GOT3 (cell line): ENCODE measurements around the gene LCN15.
"Not testable (repeated sequence)": the region's sequence is repeated elsewhere in the genome, so short reads cannot be mapped to it uniquely, and the experiment has no call there.

ENCODE experiments used
- DNase-seq: peaks from one replicate; lab custom pipeline; 2025; ENCODE audit warnings: mixed read lengths; lab: John Stamatoyannopoulos, UW

Gene LCN15

DNA sequence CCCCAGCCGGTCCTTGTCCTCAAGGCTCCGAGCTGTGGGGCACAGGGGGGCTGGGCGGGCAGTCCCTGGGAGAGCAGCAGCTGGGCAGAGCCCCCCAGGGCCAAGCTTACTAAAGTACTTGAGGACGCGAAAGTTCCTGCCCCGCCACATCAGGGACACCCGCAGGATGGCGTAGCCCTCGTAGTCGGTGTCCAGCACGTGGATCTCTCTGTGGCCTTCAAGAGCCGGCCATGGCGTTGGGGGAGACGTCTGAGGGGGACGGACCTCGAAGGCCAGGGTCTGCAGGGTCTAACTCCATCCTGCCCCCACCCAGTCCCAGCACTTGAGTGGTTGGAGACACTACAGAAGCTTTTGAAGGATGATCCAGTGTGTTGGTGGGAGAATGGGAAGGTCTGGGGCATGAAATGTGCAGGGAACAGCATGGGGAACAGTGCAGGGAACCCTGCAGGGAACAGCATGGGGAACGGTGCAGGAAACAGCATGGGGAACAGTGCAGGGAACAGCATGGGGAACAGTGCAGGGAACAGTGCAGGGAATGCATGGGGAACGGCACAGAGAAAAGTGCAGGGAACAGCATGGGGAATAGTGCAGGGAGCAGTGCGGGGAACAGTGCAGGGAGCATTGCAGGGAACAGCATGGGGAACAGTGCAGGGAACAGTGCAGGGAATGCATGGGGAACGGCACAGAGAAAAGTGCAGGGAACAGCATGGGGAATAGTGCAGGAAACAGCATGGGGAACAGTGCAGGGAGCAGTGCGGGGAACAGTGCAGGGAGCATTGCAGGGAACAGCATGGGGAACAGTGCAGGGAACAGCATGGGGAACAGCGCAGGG lies 8.8 kb downstream of the LCN15 start:
- DNase-seq: not testable (repeated sequence)

DNA sequence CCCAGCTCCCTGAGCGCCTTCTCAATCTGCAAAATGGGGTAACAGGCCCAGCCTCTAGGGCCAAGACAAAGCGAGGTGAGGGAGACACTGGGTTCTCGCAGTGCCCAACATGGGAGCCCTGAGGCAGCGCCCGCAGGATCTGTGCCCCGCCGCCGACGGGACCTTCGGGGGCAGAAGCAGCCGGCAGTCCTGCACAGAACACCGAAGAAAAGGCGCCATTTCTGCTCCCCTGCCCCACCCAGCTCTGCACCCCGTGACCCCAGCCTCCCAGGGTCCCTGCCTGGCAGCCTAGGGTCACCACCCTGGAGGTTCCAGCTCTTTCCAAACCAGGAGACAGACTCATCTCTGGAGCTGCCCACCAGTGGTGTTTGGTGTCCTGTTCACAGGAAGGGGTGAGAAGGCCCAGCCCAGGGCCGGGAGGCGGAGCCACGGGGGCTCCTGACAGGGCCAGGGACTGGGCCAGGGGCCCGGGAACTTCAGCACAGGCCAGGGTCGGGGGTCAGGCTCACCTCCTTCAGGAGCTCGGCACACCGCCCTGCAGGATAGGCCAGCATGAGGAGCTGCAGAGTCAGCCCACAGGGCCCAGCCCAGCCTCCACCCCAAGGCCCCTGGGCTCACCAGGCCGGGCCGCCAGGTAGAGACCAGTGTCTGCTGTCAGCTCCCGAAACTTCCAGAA lies 9.6 kb downstream of the LCN15 start:
- DNase-seq: no peak

DNA sequence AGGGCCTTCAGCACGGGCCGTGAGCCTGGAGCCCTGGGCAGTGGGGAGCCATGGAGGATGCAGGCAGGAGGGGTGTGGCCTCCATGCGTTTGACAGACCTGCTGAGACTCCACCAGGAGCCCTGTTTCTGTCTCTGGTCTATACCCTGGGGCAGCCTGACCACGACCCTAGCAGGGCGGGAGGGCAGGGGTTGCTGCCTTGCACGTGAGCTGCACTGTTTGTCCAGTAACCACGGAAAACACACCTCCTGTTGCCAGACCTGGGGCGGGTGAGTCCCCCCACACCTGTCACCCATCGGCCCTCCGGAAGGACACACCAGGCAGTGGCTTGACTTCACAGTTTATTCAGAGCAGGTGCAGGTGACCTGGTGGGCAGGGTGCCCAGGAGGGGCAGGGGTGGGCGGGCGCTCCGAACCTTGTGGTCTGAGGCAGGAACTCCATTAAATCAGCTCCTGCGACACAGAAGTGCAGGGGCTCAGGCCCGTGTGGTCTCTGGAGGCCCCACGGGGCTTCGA lies 10.2 kb downstream of the LCN15 start:
- DNase-seq: no peak

DNA sequence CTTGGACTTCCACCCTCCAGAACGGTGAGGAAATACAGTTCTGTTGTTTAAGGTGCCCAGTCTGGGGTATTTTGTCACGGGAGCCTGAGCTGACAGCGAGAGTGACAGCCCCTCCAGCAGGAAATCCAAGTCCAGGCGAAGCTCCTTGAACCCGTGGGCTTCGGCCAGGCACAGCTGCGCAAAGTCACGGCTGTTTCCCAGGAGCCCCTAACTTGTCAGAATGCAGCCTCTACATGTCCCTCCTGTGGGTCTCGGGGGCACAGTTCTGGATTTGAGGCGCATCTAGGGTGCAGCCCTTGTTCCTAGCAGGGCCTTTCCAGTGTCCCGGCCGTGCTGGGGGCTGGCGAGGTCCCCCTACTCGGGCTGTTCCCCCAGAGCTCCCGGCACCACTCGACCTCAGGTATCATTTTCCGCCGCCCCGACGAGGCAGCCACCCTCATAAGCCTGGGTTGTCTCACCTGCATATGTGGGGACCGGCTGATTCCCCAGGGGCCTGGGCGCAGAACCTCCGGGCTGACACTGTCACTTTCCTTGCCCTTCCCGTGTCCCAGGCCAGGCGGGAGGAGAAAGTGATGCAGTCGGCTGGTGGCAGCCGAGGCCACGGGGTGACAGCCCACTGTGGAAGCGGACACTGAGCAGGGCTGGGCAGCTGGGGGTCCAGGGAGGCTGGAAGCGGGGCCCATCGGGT lies 10.8 kb downstream of the LCN15 start:
- DNase-seq: no peak

DNA sequence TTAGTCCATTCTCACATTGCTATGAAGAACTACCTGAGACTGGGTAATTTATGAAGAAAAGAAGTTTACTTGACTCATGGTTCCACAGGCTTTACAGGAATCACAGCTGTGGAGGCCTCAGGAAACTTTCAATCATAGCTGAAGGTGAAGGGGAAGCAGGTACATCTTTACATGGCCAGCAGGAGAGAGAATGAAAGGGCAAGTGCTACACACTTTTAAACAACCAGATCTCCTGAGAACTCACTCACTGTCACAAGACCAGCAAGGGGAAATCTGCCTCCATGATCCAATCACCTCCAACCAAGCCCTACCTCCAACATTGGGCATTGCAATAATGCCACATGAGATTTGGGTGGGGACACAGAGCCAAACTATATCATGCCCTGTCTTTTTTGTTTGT lies 12.5 kb downstream of the LCN15 start:
- DNase-seq: no peak

DNA sequence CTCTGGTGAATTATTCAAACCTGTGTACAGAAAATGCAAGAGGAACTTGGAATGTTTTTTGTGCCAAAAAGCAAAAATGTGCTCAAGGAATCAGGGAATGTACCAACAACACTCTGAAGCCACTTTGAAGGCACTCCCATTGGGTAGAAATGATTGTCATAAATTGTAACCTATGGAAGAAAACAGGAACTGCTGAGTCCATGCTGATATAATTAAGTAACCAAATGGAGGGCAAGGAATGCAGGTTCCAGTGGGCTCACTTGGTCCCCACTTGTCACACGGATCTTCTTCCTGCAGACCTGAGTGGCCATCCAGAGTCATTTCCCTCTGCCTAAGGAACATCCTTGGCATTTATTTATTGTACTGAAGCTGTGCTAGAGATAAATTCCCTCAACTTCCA lies 13.1 kb downstream of the LCN15 start:
- DNase-seq: no peak

GRCh38 chr9:136750526-136750925 lies 13.8 kb downstream of the LCN15 start:
- no peak for DNase-seq

DNA sequence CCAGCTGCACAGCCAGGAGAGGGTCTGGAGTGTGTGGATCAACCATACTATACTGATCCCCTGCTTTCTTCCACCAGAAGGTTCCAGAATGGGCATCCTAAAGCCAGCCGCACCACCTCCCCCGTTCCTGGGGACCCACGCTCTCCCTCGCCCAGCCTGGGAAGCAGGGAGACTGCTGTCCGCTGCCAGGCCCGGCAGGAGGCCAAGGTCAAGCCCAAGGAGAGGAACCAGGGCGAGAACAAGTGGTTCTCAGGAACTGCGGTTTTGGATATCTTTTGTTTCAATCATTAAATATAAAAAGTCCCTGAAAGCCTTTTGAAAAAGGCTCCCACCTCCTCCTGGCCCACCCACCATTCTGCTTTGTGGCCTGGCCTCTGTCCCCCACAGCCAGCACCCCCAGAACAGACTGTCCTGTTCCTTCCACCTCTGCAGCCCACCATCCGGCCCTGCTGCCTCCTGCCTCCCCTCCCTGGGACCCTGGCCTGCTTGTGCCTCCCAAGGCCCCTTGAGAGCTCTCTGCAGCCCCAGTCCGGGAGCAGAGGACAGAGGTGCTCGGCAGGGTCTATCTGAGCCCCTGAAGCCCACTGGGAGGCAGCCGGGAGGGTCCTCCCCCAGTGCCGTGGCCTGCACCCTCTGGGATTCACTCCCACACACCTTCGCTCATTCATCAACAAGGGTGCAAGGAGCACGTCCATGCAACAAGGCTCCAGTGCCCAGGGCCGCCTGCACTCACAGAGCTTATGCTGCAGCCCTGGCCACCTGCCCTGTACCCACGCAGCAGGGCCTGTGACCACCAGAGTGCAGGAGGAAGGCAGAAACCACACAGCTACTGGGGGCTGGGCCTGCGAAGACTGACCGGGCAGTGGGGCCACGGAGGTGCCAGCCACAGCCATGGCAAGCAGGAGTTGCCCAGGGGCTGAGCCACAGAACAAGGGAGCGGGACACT lies 15.4 kb downstream of the LCN15 start:
- DNase-seq: no peak

DNA sequence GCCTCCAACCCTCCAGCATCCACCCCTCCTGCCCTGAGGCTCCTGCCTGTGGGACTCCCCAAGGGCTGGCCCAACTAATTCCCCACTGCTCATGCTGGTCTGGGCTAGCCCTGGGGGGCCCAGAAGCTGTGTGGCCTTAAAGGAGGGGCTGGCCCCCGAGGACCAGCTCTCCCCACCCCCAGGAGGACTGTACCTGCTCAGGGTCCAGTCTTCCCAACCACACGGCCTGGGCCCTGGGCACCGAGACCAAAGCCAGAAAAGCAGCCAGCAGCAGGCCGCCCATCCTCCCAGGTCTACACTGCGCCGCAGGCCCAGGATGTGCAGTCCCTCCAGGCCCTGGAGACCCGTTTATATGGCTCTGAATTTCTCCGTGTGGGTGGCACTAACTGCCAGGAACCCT lies 16.1 kb downstream of the LCN15 start, which contains the start of gene LCN6:
Gene LCN6, minus strand, starts transcription at position 325 of the 400 bp plus-strand sequence. Its CDS starts 42 bp downstream, at position 283.
- DNase-seq: no peak

DNA sequence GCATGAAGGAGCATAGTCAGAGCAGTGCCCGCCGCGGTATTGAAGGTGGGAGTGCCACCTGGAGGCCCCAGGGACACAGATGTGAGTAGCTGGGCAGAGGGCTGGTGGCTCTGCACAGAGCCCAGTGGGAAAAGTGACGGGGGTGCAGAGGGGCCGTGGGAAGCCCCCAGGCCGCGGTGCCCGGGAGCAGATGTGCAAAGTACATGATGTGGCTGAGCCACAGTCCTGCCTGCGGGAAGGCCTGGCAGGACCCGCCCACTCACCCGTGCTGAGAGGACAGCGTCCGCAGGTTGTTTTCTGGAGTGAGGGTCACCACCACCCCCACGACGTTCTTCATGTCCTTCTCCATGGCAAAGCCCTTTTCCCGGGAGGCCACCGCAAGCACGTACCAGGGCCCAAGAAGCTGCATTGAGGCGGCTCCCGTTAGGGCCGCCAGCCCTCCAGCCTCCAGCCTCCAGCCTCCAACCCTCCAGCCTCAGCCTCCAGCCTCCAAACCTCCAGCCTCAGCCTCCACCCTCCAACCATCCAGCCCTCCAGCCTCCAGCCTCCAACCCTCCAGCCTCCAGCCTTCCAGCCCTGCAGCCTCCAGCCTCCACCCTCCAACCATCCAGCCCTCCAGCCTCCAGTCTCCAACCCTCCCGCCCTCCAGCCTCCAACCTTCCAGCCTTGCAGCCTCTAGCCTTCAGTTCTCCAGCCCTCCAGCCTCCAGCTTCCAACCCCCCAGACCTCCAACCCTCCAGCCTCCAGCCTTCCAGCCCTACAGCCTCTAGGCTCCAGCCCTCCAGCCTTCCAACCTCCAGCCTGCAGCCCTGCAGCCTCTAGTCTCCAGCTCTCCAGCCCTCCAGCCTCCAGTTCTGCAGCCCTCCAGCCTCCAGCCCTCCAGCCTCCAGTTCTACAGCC lies 16.9 kb downstream of the LCN15 start:
- DNase-seq: no peak

DNA sequence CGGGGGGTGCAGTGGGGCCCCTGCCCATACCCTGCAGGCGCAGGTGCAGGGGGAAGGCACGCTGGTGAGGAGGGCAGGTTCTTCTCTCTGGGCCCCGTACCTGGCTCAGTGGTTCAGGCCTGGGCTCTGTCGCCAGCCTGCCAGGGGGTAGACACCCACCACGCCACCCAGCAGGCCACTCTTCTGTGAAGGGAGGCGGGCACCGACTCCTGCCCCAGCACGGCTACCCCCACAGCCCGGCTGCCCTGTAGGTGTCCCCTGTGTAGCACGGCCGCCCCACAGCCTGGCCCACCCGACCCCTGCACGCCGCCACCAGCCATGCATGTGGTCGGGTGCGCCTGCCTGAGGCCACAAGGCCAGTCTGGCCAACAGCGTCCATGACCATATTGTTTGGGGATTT lies 17.7 kb downstream of the LCN15 start:
- no peak for DNase-seq

- DNase-seq: no peak
Observed at GRCh38 chr9:136746155-136746490, 18.2 kb downstream of the LCN15 start.

GRCh38 chr9:136745389-136746154 lies 18.7 kb downstream of the LCN15 start:
- DNase-seq: no peak

GRCh38 chr9:136744773-136745172 lies 19.5 kb downstream of the LCN15 start:
- no peak for DNase-seq

GRCh38 chr9:136743639-136744211 lies 20.6 kb downstream of the LCN15 start:
- DNase-seq: no peak

GRCh38 chr9:136742591-136743391 lies 21.5 kb downstream of the LCN15 start, which contains the start of gene LCN10:
LCN10 (minus strand) TSS chr9:136742940; CDS start chr9:136742903, 37 bp downstream.
- DNase-seq: no peak

GRCh38 chr9:136741883-136742571 lies 22.3 kb downstream of the LCN15 start:
- no peak for DNase-seq
